ENCODE measurements around the gene ING2.

DNA sequence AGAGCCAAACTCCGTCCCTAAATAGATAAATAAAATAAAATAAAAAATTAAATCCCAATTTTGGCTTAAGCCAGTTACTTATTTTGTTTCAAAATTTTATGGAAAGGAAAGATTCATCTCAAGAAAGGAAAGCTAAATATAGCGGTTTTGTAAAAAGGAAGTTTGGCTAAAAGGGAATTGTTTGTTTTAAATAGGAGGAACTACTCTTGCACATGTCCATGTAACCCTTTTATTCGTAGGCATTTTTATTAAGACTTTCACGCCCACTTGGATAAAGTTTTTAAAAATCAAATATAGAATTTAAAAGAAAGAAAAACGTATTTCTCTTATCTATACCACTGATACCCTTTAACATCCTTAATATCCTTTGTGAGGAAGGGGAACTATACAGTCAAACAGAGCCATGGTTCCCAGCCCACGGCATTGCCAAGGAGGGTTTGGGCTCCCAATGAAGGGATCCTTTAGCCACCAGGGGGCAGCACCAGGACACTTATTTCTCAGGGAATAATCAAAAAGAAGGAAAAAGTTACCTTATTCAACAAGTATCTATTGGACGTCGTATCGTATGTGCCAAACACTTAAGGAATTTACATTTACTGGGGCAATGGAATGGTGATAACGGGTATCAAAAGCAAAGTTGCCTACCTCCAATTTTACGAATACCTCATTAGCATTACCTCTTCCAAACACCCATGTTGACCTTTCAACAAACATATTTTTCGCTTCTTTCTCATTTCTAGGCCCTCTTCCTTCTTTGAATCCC is 32.7 kb upstream of the ING2 start:
- no peak for TF ChIP-seq POLR2A (IDR thresholded peaks at IDR 0.05)
- TF ChIP-seq, protein P1, sequence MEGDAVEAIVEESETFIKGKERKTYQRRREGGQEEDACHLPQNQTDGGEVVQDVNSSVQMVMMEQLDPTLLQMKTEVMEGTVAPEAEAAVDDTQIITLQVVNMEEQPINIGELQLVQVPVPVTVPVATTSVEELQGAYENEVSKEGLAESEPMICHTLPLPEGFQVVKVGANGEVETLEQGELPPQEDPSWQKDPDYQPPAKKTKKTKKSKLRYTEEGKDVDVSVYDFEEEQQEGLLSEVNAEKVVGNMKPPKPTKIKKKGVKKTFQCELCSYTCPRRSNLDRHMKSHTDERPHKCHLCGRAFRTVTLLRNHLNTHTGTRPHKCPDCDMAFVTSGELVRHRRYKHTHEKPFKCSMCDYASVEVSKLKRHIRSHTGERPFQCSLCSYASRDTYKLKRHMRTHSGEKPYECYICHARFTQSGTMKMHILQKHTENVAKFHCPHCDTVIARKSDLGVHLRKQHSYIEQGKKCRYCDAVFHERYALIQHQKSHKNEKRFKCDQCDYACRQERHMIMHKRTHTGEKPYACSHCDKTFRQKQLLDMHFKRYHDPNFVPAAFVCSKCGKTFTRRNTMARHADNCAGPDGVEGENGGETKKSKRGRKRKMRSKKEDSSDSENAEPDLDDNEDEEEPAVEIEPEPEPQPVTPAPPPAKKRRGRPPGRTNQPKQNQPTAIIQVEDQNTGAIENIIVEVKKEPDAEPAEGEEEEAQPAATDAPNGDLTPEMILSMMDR (IDR thresholded peaks at IDR 0.05): peak; percentile 83 to 86 (median 84)
